Activated T-cell treated with anti-CD3 and anti-CD28 coated beads, Interleukin-2, amount 50 U/mL, for 1 hour (primary cell): ENCODE measurements around the gene NDST1.
"Not testable (repeated sequence)": the region's sequence is repeated elsewhere in the genome, so short reads cannot be mapped to it uniquely, and the experiment has no call there.

Experiments used
- DNase-seq: peaks from one replicate; pipeline ENCODE4 v3.0.0-alpha.2; 2020

Gene NDST1

GRCh38 chr5:150507474-150508276 lies at the start of gene NDST1:
TSS of gene NDST1 (plus strand) at chr5:150508131. CDS start at chr5:150521255, 13,124 bp downstream.
- DNase-seq, result no peak

DNA sequence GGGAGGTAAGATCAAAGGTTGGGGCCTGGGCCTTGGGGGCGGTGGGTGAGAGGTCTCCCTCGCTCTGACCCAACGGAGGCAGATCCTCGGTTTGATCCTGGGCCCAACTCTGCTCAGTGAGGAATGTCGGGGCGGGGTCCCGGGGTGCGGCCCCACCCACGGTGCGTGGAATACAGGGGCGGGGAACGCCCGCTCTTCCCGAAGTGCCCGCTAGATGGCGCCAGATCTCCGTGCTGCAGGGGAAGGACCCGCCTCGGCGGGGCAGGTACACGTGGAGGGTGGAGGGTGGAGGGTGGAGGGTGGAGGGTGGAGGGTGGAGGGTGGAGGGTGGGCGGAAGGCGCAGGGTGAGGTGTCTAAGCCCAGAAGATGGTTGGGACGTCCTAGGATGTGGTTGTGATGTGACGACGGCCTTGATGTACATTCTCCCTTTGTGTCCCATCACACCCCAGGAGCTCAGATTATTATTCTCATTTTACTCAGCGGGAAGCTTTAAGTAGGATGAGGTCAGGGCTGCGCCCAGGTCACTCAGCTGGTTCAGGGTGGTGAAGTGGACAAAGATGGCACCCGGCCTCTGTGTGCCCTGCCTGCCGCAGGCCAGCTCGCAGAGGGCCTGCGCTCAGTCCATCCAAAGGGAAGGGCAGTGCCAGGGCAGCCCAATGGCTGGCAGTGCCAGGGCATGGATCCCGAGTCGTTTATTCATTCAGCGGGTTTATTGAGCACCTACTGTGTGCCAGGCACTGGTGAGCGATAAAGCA lies 49.0 kb upstream of the NDST1 start:
- DNase-seq, result peak; percentile 92

- no peak for DNase-seq
These were observed 47.1 kb upstream of the NDST1 start for GRCh38 chr5:150460781-150461180.

- DNase-seq, result no peak
These were observed 46.7 kb upstream of the NDST1 start for GRCh38 chr5:150461231-150461630.

DNA sequence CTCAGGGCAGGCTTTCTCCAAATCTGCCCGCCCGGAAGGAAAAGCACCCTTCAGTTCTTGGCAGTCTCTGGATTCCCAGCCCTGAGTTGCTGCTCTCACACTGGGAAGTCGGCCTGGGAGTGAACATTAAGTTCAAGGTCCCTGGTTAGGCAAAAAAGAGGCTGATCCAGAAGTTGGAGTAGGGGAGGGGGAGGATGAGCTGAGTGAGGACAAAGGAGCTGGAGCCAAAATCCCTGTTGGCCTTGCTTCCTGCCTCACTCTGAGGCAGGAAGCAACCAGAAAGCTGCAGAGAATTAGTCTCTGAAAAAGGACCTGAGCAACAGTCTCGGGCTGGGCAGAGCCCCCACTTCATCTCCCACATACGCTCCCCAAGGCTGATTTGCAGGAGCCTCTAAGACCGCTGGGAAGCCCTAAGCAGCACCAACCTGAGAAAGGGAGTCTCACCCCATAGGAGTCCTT lies 43.3 kb upstream of the NDST1 start:
- no peak for DNase-seq

- DNase-seq, result no peak
These were observed 42.0 kb upstream of the NDST1 start for GRCh38 chr5:150465927-150466326.

- no peak for DNase-seq
These were observed 39.7 kb upstream of the NDST1 start for GRCh38 chr5:150468206-150468605.

DNA sequence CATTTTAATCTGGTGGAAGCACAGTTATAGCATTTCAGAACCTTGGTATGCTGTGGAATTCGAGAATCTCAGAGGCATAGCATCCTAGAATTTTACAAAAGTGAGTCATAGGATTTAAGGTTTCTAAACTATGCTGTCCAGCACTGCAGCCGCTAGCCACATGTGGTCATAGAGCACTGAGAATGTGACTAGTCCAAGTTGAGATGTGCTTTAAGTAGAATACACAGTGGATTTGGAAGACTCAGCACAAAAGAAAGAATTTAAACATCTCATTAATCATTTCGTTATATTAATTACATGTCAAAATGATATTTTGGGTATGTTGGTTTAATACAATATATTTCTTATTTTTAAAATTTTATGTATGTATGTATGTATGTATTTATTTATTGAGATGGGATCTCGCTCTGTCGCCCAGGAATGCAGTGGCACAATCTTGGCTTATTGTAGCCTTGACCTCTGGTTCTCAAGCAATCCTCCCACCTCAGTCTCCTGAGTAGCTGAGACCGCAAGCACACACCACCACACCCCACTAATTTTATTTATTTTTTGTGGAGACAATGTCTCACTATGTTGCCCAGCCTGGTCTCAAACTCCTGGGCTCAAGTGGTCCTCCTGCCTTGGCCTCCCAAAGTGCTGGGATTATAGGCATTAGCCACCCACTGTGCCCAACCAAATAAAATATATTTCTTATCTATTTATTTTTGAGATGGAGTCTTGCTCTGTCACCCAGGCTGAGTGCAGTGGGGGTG lies 38.0 kb upstream of the NDST1 start:
- DNase-seq, result no peak

GRCh38 chr5:150473673-150474358 lies 34.1 kb upstream of the NDST1 start:
- DNase-seq, result no peak

DNA sequence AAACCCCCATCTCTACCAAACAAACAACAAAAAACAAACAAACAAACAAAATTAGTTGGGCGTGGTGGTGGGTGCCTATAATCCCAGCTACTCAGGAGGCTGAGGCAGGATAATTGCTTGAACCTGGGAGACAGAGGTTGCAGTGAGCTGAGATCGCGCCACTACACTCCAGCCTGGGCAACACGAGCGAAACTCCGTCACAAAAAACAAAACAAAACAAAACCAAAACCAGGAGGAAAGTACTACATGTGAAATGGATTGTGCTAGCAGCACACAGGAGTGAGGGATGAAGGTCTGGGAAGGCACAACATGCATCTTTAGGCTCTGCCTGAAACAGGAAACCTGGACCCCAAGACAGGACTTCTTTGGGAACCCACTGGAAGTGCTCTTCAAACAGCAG lies 31.4 kb upstream of the NDST1 start:
- DNase-seq, result not testable (repeated sequence)

DNA sequence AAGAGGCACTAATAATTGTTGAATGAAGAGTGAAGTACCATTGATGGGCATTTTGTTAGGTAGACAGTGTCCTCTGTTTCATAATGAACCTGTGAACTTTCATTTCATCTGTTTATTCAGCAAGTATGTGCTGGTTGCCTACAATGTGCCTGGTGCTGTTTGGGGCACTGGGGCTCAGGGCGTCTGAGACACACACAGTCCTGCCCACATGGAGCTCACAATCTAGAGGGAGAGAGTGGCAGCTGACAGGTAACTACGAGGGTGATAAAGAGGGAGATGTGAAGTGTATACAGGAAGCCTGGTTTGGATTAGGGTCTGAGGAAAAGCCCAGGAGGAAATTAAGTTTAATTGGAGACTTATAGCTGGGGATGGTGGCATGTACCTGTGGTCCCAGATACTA lies 28.5 kb upstream of the NDST1 start:
- no peak for DNase-seq

- no peak for DNase-seq
These were observed 26.3 kb upstream of the NDST1 start for GRCh38 chr5:150481708-150481965.

- no peak for DNase-seq
These were observed 25.9 kb upstream of the NDST1 start for GRCh38 chr5:150481972-150482406.

GRCh38 chr5:150484964-150485692 lies 22.8 kb upstream of the NDST1 start:
- no peak for DNase-seq

DNA sequence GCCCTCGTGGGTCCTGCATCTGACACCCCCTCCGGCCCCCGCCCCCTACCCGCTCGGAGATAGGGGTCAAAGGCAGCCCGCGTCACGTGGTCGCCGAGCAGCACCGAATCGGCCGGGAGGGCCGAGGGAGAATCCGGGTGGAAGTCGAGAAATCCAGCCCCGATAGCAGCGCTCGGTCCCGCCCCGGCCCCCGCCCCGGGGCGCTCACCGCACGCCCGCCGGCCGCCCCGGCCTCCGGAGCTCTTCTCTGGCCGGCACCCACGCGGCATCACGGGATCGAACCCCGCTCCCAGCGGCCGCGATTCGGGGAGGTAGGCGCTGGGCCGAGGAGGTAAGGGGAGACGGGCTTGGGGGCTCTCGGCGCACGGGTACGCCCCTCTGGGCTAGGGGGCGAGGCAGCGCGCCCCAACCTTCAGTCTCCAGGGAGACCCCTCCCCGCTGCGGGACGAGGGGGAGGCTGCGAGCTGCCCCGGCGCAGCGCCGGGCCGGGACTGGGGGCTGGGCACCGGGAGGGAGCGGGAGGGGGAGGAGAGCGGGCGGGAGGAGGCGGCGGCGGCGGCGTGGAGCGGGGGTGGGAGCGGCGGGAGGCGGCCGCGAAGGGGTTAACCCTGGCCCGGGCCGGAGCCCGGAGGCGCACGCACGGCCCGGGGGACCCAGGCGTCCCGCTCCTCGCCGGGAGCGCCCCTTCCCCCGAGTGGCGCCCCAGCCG lies 22.1 kb upstream of the NDST1 start:
- DNase-seq, result no peak

- DNase-seq, result peak; percentile 68
These were observed 21.3 kb upstream of the NDST1 start for GRCh38 chr5:150486402-150487198.

GRCh38 chr5:150487199-150488061 lies 20.5 kb upstream of the NDST1 start:
- no peak for DNase-seq

- no peak for DNase-seq
These were observed 19.2 kb upstream of the NDST1 start for GRCh38 chr5:150488519-150489359.
